GM18498 (cell line): ENCODE results near the gene OR5AN1.

Experiments
- ATAC-seq: cut with Tn5 transposase; IDR thresholded peaks from one replicate; pipeline ENCODE4 v1.9.1; 2021; ENCODE audit warnings: mild to moderate bottlenecking, moderate library complexity; ENCODE audit not compliant: unreplicated experiment

The OR5AN1 gene

DNA sequence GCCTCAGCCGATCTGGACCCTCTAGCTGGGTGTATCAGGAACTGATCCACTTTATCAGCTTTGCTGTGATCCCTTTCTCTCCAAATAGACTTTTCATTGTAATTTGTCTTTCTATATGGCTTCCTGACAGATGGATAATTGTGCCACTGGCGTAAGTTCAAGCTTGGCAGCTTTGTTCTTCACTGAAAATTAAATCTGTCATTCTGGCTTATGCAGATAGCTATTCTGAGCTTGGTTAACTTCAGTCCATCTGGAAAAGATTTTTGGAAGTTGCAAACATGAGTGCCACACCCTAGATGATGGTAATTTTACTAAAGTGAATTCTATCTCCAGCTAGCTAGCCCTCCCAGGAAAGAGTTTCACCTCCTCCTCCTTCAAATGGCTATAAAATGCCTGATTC is 59.5 kb downstream of the OR5AN1 start:
- no peak for ATAC-seq
